Activated CD4-positive, alpha-beta memory T cell treated with anti-CD3 and anti-CD28 coated beads for 36 hours (primary cell): ENCODE results near the gene PLCL1. TPM values are rescaled to one million over a fixed set of nuclear protein-coding genes. Genes with fewer than 3 reads are reported as not detected.

ENCODE experiments used
- CTCF ChIA-PET: fragments of 350-600 bp; sonication (Branson Sonifier 250); formaldehyde crosslinking; loops from one replicate; lab custom pipeline; 2021; ENCODE audit warnings: antibody characterized with exemption, inconsistent platforms; lab: Charles Lee
- POLR2A ChIA-PET: fragments of 350-600 bp; sonication (Branson Sonifier 250); formaldehyde crosslinking; loops from one replicate; lab custom pipeline; 2021; ENCODE audit warnings: antibody characterized with exemption; lab: Charles Lee
- DNase-seq: peaks from one replicate; pipeline ENCODE4 v3.0.0-alpha.2; 2020
- H3K27ac Mint-ChIP-seq: one replicate; pipeline ENCODE4 v1.8.0; 2021; ENCODE audit warnings: mixed read lengths
- H3K27me3 Mint-ChIP-seq: one replicate; pipeline ENCODE4 v1.8.0; 2021; ENCODE audit warnings: mixed read lengths
- H3K36me3 Mint-ChIP-seq: one replicate; pipeline ENCODE4 v1.8.0; 2021; ENCODE audit warnings: mixed read lengths
- H3K4me1 Mint-ChIP-seq: one replicate; pipeline ENCODE4 v1.8.0; 2021; ENCODE audit warnings: low read depth, mixed read lengths
- H3K4me3 Mint-ChIP-seq: one replicate; pipeline ENCODE4 v1.8.0; 2021; ENCODE audit warnings: mild to moderate bottlenecking, mixed read lengths
- H3K9me3 Mint-ChIP-seq: one replicate; pipeline ENCODE4 v1.8.0; 2021; ENCODE audit warnings: mixed read lengths
- intact Hi-C: fragments of 100-400 bp; cut with micrococcal nuclease; formaldehyde crosslinking; loops from one replicate; pipeline ENCODE4 v1.15.1; 2023
- total RNA-seq, 2 experiments: library from RNA; stranded (reverse); gene quantifications; one replicate each; pipeline ENCODE4 v1.2.3, GENCODE V29; 2021

The PLCL1 gene
- total RNA-seq, 2 experiments from 2014 or later = 1.7 to 1.9 TPM

DNA sequence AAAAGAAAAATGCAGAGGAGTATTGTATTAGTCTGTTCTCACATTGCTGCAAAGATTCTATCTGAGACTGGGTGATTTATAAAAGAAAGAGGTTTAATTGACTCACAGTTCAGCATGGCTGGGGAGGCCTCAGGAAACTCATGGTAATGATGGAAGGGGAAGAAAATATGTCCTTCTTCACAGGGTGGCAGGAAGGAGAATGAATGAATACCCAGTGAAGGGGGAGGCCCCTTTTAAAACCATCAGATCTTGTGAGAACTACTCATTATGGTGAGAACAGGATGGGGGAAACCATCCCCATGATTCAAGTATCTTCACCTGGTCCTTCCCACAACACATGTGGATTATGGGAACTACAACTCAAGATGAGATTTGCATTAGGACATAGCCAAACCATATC, 9.1 kb upstream of the PLCL1 start:
- ChIA-PET CTCF (interaction anchor here (1.3 kb wide), 2 partner anchors 9 to 501 kb away, joined by 4 to 7 read pairs; no protein-coding TSS in a partner anchor), POLR2A (no interaction called here)
- H3K27me3 Mint-ChIP-seq = peaks cover 15% of the 10 kb centered on the region
- no peak overlapping the region for H3K27ac Mint-ChIP-seq
- DNase-seq = no peak
- intact Hi-C loops = no loop called here
- no peaks in the 10 kb centered on the region for H3K9me3 Mint-ChIP-seq
- no peak overlapping the region for H3K4me3 Mint-ChIP-seq
- H3K36me3 Mint-ChIP-seq = no peaks in the 10 kb centered on the region
- no peaks in the 10 kb centered on the region for H3K4me1 Mint-ChIP-seq

DNA sequence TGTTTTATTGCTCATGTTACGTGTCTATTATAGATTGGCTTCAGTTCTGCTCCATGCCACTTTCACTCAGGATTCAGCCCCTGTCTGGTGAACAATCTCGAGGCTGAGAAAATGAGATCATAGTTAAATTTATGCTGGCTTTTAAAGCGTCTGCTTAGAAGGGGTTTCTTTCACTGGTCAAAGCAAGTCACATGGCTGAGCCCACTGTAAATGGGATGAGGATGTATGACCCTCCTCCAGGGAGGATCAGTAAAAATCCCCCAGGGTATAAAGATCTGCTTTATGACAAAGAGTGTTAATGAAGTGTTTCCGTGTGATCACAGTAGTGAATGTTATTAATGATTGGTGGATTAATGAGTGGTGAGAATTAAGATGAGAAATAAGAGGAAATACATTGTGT, 6.2 kb upstream of the PLCL1 start:
- Mint-ChIP-seq H3K27ac (no peak overlapping the region), H3K36me3 (no peaks in the 10 kb centered on the region), H3K4me3 (no peak overlapping the region), H3K9me3 (no peaks in the 10 kb centered on the region), H3K4me1 (no peaks in the 10 kb centered on the region), H3K27me3 (peaks cover 7% of the 10 kb centered on the region)
- CTCF ChIA-PET = no interaction called here
- POLR2A ChIA-PET = no interaction called here
- no peak for DNase-seq
- intact Hi-C loops = no loop called here

DNA sequence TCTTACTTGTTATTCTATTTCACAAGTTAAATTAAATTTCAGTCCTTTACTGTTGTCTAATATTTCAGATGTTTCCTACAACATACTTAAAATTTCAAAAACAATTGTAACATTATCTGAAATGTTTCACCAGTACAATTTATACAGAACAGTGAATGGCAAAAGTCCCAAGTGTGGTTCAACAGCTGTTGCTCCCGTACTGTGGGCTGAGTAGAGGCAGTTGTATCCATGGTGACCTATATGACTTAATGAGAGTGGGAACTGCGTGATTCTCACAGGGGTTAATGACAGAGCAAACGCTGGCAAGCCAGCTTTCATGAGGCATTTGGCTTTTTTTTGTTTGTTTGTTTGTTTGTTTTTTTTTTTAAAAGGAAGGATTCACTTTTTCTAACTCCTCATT, 5.3 kb upstream of the PLCL1 start:
- ChIA-PET POLR2A (no interaction called here), CTCF (no interaction called here)
- H3K4me3 Mint-ChIP-seq = no peak overlapping the region
- H3K27me3 Mint-ChIP-seq = peaks cover 4% of the 10 kb centered on the region
- no peak overlapping the region for H3K27ac Mint-ChIP-seq
- DNase-seq = no peak
- H3K36me3 Mint-ChIP-seq = no peaks in the 10 kb centered on the region
- H3K4me1 Mint-ChIP-seq = peaks cover 4% of the 10 kb centered on the region
- H3K9me3 Mint-ChIP-seq = no peaks in the 10 kb centered on the region
- intact Hi-C loops = no loop called here

DNA sequence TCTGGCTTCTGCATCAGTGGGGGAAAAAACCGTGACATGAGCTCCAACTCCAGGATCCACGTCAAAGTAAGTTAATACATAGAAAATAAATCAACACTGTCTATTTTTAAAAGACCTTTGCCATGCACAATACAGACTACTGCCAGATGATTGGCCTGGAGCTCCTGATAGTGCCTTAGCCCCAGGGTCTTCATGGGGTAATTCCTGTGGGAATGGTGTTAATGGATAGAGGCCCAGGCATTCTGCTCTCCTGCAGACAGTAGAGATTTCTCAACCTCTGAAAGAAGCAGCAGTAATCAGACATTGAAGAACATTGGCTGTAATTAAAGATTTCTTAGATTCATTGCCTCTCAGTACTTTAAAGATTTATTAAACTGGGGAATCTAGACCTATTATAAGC, 4.3 kb upstream of the PLCL1 start:
- peaks cover 2% of the 10 kb centered on the region for H3K27me3 Mint-ChIP-seq
- no peak for DNase-seq
- no peak overlapping the region for H3K27ac Mint-ChIP-seq
- intact Hi-C loops = loop anchor here (5.0 kb wide), 1 partner anchor 207 kb away; no protein-coding TSS in a partner anchor
- POLR2A ChIA-PET = no interaction called here
- H3K4me1 Mint-ChIP-seq = peaks cover 7% of the 10 kb centered on the region
- CTCF ChIA-PET = interaction anchor here (0.7 to 3.2 kb wide), 3 partner anchors 9 to 497 kb away, joined by 3 to 32 read pairs (median 4); no protein-coding TSS in a partner anchor
- H3K9me3 Mint-ChIP-seq = no peaks in the 10 kb centered on the region
- H3K4me3 Mint-ChIP-seq = no peak overlapping the region
- no peaks in the 10 kb centered on the region for H3K36me3 Mint-ChIP-seq

DNA sequence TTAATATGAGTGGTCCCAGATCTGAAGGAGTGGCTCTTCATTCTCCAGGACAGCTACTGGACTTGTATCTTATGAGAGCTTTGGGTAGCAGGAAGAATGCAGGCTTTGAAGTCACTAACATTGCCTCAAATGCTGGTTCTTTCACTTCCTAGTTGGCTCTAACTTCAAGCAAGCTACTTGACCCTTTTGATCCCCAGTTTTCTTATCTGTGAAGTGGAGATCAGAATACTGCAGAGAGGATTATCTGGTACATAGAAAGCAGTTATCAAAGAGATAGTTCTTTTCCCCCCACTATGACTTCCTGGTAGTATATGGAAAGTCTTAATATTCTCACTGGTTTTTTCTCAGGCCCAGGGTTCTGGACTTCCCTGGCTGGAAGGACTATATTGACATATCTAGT, 3.4 kb upstream of the PLCL1 start:
- ChIA-PET POLR2A (no interaction called here), CTCF (interaction anchor here (1.1 to 3.2 kb wide), 3 partner anchors 12 to 496 kb away, joined by 3 to 32 read pairs (median 4); no protein-coding TSS in a partner anchor)
- Mint-ChIP-seq H3K36me3 (no peaks in the 10 kb centered on the region), H3K9me3 (no peaks in the 10 kb centered on the region), H3K27ac (no peak overlapping the region), H3K4me3 (no peak overlapping the region), H3K4me1 (peaks cover 15% of the 10 kb centered on the region), H3K27me3 (peaks cover 5% of the 10 kb centered on the region)
- intact Hi-C loops = loop anchor here (5.0 kb wide), 1 partner anchor 206 kb away; no protein-coding TSS in a partner anchor
- no peak for DNase-seq

DNA sequence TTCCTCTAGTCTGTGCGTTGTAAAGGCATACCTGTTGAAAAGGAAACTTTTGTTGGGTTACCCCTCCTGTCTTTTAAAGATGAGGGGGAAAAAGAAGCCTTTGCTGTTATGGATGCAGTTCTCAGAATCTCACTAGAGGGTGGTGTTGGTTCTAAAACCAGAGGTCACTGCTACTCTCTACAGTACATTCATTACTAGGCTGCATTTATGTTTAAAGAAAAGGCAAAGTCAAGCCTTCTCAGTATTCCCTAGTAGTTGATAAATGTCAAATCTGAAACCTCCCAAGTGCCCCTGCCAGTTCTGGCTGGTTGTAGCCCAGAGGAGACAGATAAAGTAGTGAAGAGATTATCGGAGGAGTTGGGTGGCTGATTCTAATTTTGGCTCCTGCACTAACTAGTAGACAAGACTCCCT, 1.4 kb upstream of the PLCL1 start:
- H3K36me3 Mint-ChIP-seq = no peaks in the 10 kb centered on the region
- intact Hi-C loops = loop anchor here (1.0 to 5.0 kb wide), 4 partner anchors 204 to 493 kb away; no protein-coding TSS in a partner anchor
- POLR2A ChIA-PET = no interaction called here
- H3K4me1 Mint-ChIP-seq = peaks cover 29% of the 10 kb centered on the region
- no peak for DNase-seq
- H3K9me3 Mint-ChIP-seq = no peaks in the 10 kb centered on the region
- peaks cover 4% of the 10 kb centered on the region for H3K27me3 Mint-ChIP-seq
- H3K27ac Mint-ChIP-seq = no peak overlapping the region
- CTCF ChIA-PET = interaction anchor here (1.0 to 2.3 kb wide), 3 partner anchors 11 to 493 kb away, joined by 4 to 15 read pairs (median 11); no protein-coding TSS in a partner anchor
- no peak overlapping the region for H3K4me3 Mint-ChIP-seq

DNA sequence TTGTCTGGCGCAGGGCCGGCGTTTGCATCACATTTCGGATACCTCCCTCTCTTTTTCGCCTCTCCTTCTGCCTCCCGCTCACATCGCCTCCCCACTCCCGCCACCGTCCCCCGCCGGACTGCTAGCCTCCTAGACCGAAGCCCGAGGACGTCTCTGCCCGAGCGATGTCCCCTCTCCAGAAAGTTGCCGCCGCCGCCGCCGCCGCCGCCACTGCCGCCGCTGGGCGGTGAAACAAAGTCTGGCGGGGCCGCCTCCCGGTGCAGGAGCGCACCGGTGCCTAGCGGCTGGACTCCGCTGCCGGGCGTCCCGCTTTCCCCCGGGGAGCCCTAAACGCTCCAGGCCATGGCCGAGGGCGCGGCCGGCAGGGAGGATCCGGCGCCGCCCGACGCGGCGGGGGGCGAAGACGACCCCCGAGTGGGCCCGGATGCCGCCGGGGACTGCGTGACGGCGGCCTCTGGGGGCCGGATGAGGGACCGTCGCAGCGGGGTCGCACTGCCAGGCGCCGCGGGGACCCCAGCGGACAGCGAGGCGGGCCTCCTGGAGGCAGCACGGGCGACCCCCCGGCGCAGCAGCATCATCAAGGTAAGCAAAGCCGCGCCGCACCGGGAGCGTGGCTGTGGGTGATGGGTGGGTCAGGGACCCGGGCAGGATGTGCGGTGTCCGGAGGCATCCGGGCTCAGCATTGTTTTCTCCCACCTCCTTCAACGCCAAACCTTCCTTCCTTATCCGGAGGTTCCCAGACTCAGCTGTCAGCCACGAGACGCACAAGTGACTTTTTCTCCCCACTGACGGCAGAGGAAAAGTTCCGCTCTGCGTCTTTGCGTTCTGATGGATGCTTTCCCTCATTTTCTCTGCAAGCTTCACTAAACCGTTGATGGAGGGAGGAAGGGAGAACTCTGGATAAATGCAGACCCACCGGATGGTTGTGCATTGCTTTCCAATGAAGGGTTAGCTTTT, 643 bp downstream of the PLCL1 start:
- ChIA-PET CTCF (interaction anchor here (0.6 to 2.3 kb wide), 13 partner anchors 9 to 491 kb away, joined by 3 to 15 read pairs (median 3); no protein-coding TSS in a partner anchor), POLR2A (no interaction called here)
- intact Hi-C loops = loop anchor here (1.0 to 5.0 kb wide), 6 partner anchors 33 to 240 kb away; no protein-coding TSS in a partner anchor
- peak overlapping the region; percentile 90 for H3K4me3 Mint-ChIP-seq
- H3K9me3 Mint-ChIP-seq = no peaks in the 10 kb centered on the region
- H3K4me1 Mint-ChIP-seq = peaks cover 42% of the 10 kb centered on the region
- H3K27me3 Mint-ChIP-seq = peaks cover 4% of the 10 kb centered on the region
- H3K36me3 Mint-ChIP-seq = no peaks in the 10 kb centered on the region
- peak overlapping the region; percentile 67 for H3K27ac Mint-ChIP-seq
- peak; percentile 42 for DNase-seq

DNA sequence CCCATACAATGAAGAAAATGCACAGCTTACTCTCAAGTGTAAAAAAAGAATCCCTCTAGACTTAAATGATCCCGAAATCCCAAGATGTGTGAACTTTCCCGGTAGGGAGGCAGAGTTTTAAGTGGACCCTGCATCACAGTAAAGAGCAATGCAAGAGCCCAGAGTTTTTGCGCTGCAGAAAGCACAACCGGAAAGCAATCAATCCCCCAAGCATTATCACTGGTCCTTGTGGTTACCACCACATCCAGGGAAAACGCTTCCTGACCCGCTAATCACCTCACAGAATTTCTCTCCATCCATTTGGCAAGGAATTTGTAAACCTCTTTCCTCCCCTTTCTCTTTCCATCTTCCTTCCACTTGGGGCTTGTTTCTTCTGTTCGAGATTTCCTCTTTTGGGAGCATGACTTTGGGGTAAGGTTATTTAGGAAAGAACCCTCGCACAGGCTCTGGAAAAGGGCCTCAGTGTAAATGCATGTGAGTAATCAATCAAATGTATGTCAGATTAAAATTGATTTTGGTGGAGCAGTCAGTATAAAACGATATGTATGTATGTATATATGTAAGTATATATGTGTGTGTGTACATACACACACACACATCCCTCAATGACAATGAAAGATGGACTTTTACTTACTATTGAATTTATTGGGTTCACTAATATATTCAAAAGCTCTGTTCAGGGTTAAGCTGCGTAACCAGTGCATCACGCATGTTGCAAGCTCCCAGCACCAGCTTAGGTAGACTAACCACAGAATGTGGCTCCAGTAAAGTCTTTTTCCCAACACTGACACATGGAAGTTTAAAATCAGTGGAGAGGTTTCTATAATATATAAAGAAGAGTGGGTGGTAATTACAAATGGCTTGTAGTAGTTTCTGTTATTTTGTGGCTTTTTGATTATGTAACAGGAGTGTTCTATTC, 1.6 kb downstream of the PLCL1 start:
- Mint-ChIP-seq H3K27ac (no peak overlapping the region), H3K4me1 (peaks cover 44% of the 10 kb centered on the region), H3K9me3 (no peaks in the 10 kb centered on the region), H3K36me3 (no peaks in the 10 kb centered on the region), H3K27me3 (peaks cover 4% of the 10 kb centered on the region), H3K4me3 (peak overlapping the region; percentile 79)
- CTCF ChIA-PET = interaction anchor here (0.6 to 4.6 kb wide), 8 partner anchors 32 to 491 kb away, joined by 3 to 20 read pairs (median 4); no protein-coding TSS in a partner anchor
- POLR2A ChIA-PET = no interaction called here
- intact Hi-C loops = loop anchor here (2.0 kb wide), 4 partner anchors 45 to 239 kb away; no protein-coding TSS in a partner anchor
- DNase-seq = no peak

DNA sequence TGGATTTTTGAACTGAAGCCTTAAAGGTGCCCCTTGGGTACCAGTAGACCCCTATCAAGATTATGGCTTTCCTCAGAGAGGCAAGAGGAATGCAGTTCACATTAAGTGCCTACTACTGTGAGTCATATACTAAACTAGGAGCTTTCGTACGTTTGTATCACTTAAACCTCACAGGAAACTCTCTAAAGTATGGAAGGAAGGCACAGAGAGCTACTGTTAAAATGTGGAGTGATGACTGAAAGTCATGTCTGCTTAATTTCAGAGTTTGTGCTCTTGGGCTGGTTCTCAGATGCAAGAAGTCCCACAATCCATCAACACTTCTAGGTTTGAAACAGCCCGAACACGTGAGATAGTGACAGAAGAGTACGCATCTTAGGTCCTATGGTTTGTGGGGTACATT, 4.7 kb downstream of the PLCL1 start:
- Mint-ChIP-seq H3K36me3 (no peaks in the 10 kb centered on the region), H3K4me1 (peaks cover 42% of the 10 kb centered on the region), H3K27me3 (peaks cover 4% of the 10 kb centered on the region), H3K27ac (no peak overlapping the region), H3K9me3 (no peaks in the 10 kb centered on the region), H3K4me3 (no peak overlapping the region)
- DNase-seq = no peak
- ChIA-PET POLR2A (no interaction called here), CTCF (interaction anchor here (0.8 to 4.6 kb wide), 7 partner anchors 9 to 319 kb away, joined by 3 to 20 read pairs (median 3); no protein-coding TSS in a partner anchor)
- intact Hi-C loops = no loop called here

DNA sequence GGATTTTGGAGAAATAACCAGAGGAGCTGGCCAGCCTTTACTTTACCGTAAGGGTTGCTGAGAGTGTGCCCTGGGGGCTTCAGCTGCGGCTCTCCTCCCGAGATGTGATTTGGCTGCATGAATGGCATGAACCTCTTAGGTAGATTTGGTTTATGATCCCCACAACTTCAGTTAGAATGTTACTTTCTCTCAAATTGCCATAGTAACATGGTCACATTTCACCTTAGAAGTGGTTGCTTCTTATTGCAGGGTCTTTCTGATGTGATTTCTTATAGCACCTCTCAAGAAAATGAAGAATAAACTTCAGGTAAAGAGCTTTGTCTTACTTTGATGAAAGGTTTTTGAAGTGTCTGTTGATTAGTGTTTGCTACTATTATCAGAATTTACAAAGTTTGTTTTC, 5.6 kb downstream of the PLCL1 start:
- peaks cover 4% of the 10 kb centered on the region for H3K27me3 Mint-ChIP-seq
- H3K9me3 Mint-ChIP-seq = no peaks in the 10 kb centered on the region
- H3K36me3 Mint-ChIP-seq = no peaks in the 10 kb centered on the region
- intact Hi-C loops = no loop called here
- H3K4me3 Mint-ChIP-seq = no peak overlapping the region
- peaks cover 47% of the 10 kb centered on the region for H3K4me1 Mint-ChIP-seq
- CTCF ChIA-PET = interaction anchor here (1.4 to 4.6 kb wide), 2 partner anchors 316 to 318 kb away, joined by 3 to 20 read pairs; no protein-coding TSS in a partner anchor
- DNase-seq = no peak
- POLR2A ChIA-PET = interaction anchor here (0.7 kb wide), 1 partner anchor 9 kb away, joined by 3 read pairs; no protein-coding TSS in a partner anchor
- no peak overlapping the region for H3K27ac Mint-ChIP-seq

DNA sequence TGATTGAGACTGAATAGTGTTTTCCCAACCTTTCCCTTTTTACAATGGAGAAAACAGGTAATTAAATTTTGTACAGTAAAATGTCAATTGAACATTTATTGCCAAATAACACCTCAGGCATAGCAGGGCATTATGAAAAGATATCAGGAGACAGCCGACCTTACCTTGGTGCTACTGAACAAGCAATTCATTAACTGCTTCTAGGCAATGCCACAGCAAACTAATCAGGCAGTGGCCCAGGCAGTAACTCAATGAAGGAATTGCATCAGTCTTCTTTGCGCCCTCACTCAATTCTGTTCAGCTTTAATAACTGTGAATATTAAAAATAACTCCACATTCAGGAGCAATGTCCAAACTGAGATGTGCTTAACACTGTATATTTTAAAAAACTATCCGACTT, 6.1 kb downstream of the PLCL1 start:
- Mint-ChIP-seq H3K4me1 (peaks cover 46% of the 10 kb centered on the region), H3K4me3 (no peak overlapping the region), H3K27me3 (peaks cover 2% of the 10 kb centered on the region), H3K9me3 (no peaks in the 10 kb centered on the region), H3K36me3 (no peaks in the 10 kb centered on the region), H3K27ac (no peak overlapping the region)
- ChIA-PET POLR2A (interaction anchor here (0.7 kb wide), 1 partner anchor 9 kb away, joined by 3 read pairs; no protein-coding TSS in a partner anchor), CTCF (interaction anchor here (1.8 to 4.6 kb wide), 2 partner anchors 317 to 486 kb away, joined by 8 to 20 read pairs; no protein-coding TSS in a partner anchor)
- intact Hi-C loops = no loop called here
- no peak for DNase-seq
